ENCODE data around the gene ALCAM.

ALCAM gene

GRCh38 chr3:105366326-105367062, at the start of gene ALCAM:
Gene ALCAM, plus strand, starts transcription at chr3:105366909.
- DNase-seq: peak; percentile 95

- DNase-seq: no peak
These were observed 48.9 kb upstream of the ALCAM start for GRCh38 chr3:105317841-105318240.

GRCh38 chr3:105322570-105323273, 44.0 kb upstream of the ALCAM start:
- no peak for DNase-seq

GRCh38 chr3:105323274-105323599, 43.5 kb upstream of the ALCAM start:
- DNase-seq: no peak

- no peak for DNase-seq
These were observed 41.8 kb upstream of the ALCAM start for GRCh38 chr3:105324951-105325350.

- DNase-seq: no peak
These were observed 38.9 kb upstream of the ALCAM start for GRCh38 chr3:105327662-105328337.

- no peak for DNase-seq
These were observed 38.4 kb upstream of the ALCAM start for GRCh38 chr3:105328338-105328730.

GRCh38 chr3:105332961-105333360, 33.7 kb upstream of the ALCAM start:
- no peak for DNase-seq

- DNase-seq: no peak
These were observed 32.4 kb upstream of the ALCAM start for GRCh38 chr3:105334138-105334882.

- DNase-seq: no peak
These were observed 26.8 kb upstream of the ALCAM start for GRCh38 chr3:105339946-105340345.

GRCh38 chr3:105343991-105344390, 22.7 kb upstream of the ALCAM start:
- DNase-seq: no peak

GRCh38 chr3:105345156-105345555, 21.6 kb upstream of the ALCAM start:
- no peak for DNase-seq

GRCh38 chr3:105347625-105348302, 18.9 kb upstream of the ALCAM start:
- DNase-seq: no peak

- DNase-seq: no peak
These were observed 18.4 kb upstream of the ALCAM start for GRCh38 chr3:105348307-105348706.

- DNase-seq: peak; percentile 27
These were observed 16.9 kb upstream of the ALCAM start for GRCh38 chr3:105349684-105350387.

- no peak for DNase-seq
These were observed 14.9 kb upstream of the ALCAM start for GRCh38 chr3:105351821-105352220.

GRCh38 chr3:105352976-105353375, 13.7 kb upstream of the ALCAM start:
- DNase-seq: no peak

- no peak for DNase-seq
These were observed 13.1 kb upstream of the ALCAM start for GRCh38 chr3:105353485-105354161.

- DNase-seq: no peak
These were observed 12.3 kb upstream of the ALCAM start for GRCh38 chr3:105354429-105354828.

GRCh38 chr3:105355408-105356061, 11.2 kb upstream of the ALCAM start:
- no peak for DNase-seq

- no peak for DNase-seq
These were observed 10.3 kb upstream of the ALCAM start for GRCh38 chr3:105356396-105356795.
